Prostate gland (tissue), 2 donors: ENCODE data around the gene LINC00237. TPM values are rescaled to one million over a fixed set of nuclear protein-coding genes. Genes with fewer than 3 reads are reported as not detected.

Experiments
- DNase-seq: peaks from one replicate; pipeline ENCODE4 v3.0.0-alpha.2; 2019; ENCODE audit warnings: low spot score
- H3K27ac ChIP-seq, 2 donors: fragments of 200-600 bp; sonication (generic); 2 replicates each; pipeline ENCODE4 v1.5.1; 2017 to 2019
- H3K27me3 ChIP-seq: fragments of 200-600 bp; sonication (generic); replicated peaks from 2 replicates; pipeline ENCODE4 v1.5.1; 2019; ENCODE audit not compliant: insufficient read depth
- H3K36me3 ChIP-seq, 2 donors: fragments of 200-600 bp; sonication (generic); 1 replicate in 1 of 2; 2 replicates in 1 of 2; pipeline versions ENCODE4 v1.5.1 to v1.8.1; 2017 to 2019
- H3K4me1 ChIP-seq: fragments of 200-600 bp; sonication (generic); replicated peaks from 2 replicates; pipeline ENCODE4 v1.5.1; 2019
- H3K4me3 ChIP-seq, 2 donors: fragments of 200-600 bp; sonication (generic); 2 replicates each; pipeline ENCODE4 v1.5.1; 2017 to 2019
- H3K9me3 ChIP-seq: fragments of 200-600 bp; sonication (generic); 2 replicates; pipeline ENCODE4 v1.5.1; 2017
- CTCF ChIP-seq, 4 experiments: fragments of 200-600 bp in 2 of 4; fragments of 450-650 bp in 2 of 4; sonication (generic) in 2 of 4; IDR thresholded peaks; 1 replicate in 3 of 4; 2 replicates in 1 of 4; pipeline ENCODE4 v1.5.1; 2016 to 2019; ENCODE audit warnings: antibody characterized with exemption in 4 of 4, mild to moderate bottlenecking in 2 of 4, moderate library complexity in 2 of 4
- POLR2A ChIP-seq: fragments of 450-650 bp; IDR thresholded peaks from one replicate; pipeline ENCODE4 v1.6.1; 2016; ENCODE audit warnings: antibody characterized with exemption, mild to moderate bottlenecking
- POLR2AphosphoS5 ChIP-seq: sonication (generic); formaldehyde crosslinking; IDR thresholded peaks from one replicate; pipeline ENCODE4 v1.6.1; 2017; ENCODE audit warnings: antibody characterized with exemption
- WGBS: methylation state at CpG from one replicate; pipeline ENCODE4 v1.1.5; 2018; 5-methylcytosine and 5-hydroxymethylcytosine counted together
- intact Hi-C: fragments of 100-400 bp; cut with DNase I; formaldehyde crosslinking; loops from one replicate; pipeline ENCODE4 v1.14.2; 2022
- total RNA-seq, 2 donors: library from RNA; depleted of rRNA; stranded (reverse); fragments of >200 nt; gene quantifications; one replicate each; pipeline ENCODE4 v1.1.0, GENCODE V29; 2016

Gene LINC00237
- total RNA-seq, 2 donors from 2014 or later: not detected

- H3K27me3 ChIP-seq: peaks cover 5% of the 10 kb centered on the region
- no peak for DNase-seq
- no peak for TF ChIP-seq CTCF (IDR thresholded peaks at IDR 0.05)
- TF ChIP-seq POLR2AphosphoS5: no peak
- no peak for TF ChIP-seq POLR2A
These were observed 22.3 kb downstream of the LINC00237 start for GRCh38 chr20:21083825-21084325.

GRCh38 chr20:21082584-21082983 lies 23.6 kb downstream of the LINC00237 start:
- no peak overlapping the region for H3K27ac ChIP-seq
- H3K36me3 ChIP-seq: no peaks in the 10 kb centered on the region
- intact Hi-C loops: no loop called here
- no peak for TF ChIP-seq POLR2AphosphoS5
- no peak for TF ChIP-seq CTCF (IDR thresholded peaks at IDR 0.05)
- no peak for TF ChIP-seq POLR2A
- WGBS: 54% methylated on average over 2 of the region's 2 CpGs
- H3K4me3 ChIP-seq: no peak overlapping the region
- peaks cover 5% of the 10 kb centered on the region for H3K27me3 ChIP-seq
- no peak for DNase-seq
- H3K4me1 ChIP-seq: no peaks in the 10 kb centered on the region
- H3K9me3 ChIP-seq: no peaks in the 10 kb centered on the region

More at GRCh38 chr20:21083825-21084325, 22.3 kb downstream of the LINC00237 start:
- 29% methylated on average over 2 of the region's 2 CpGs for WGBS
- no peaks in the 10 kb centered on the region for H3K36me3 ChIP-seq
- no peaks in the 10 kb centered on the region for H3K4me1 ChIP-seq
- no peak overlapping the region for H3K27ac ChIP-seq
- intact Hi-C loops: no loop called here
- H3K9me3 ChIP-seq: no peaks in the 10 kb centered on the region
- no peak overlapping the region for H3K4me3 ChIP-seq

GRCh38 chr20:21077809-21078345 lies 28.3 kb downstream of the LINC00237 start:
- TF ChIP-seq POLR2A (no peak), CTCF (IDR thresholded peaks at IDR 0.05) (no peak), POLR2AphosphoS5 (no peak)
- no peaks in the 10 kb centered on the region for H3K9me3 ChIP-seq
- no peaks in the 10 kb centered on the region for H3K27me3 ChIP-seq
- intact Hi-C loops: no loop called here
- H3K4me3 ChIP-seq: no peak overlapping the region
- H3K27ac ChIP-seq: no peak overlapping the region
- DNase-seq: no peak
- H3K4me1 ChIP-seq: no peaks in the 10 kb centered on the region
- no peaks in the 10 kb centered on the region for H3K36me3 ChIP-seq
- WGBS: 65% methylated on average over 4 of the region's 4 CpGs

GRCh38 chr20:21076073-21076472 lies 30.1 kb downstream of the LINC00237 start:
- WGBS: 82% methylated on average over 3 of the region's 3 CpGs
- intact Hi-C loops: no loop called here

More at GRCh38 chr20:21076073-21076472, 30.1 kb downstream of the LINC00237 start:
- DNase-seq: no peak
- no peaks in the 10 kb centered on the region for H3K36me3 ChIP-seq
- H3K9me3 ChIP-seq: no peaks in the 10 kb centered on the region
- no peak for TF ChIP-seq CTCF (IDR thresholded peaks at IDR 0.05)
- no peak for TF ChIP-seq POLR2AphosphoS5
- TF ChIP-seq POLR2A: no peak
- H3K27me3 ChIP-seq: no peaks in the 10 kb centered on the region
- no peak overlapping the region for H3K27ac ChIP-seq
- no peaks in the 10 kb centered on the region for H3K4me1 ChIP-seq
- no peak overlapping the region for H3K4me3 ChIP-seq
